ENCODE measurements around the gene C1orf52. TPM values are rescaled to one million over a fixed set of nuclear protein-coding genes. Genes with fewer than 3 reads are reported as not detected.

C1orf52 gene
- polyA plus RNA-seq, 2 of the 4 experiments (the other 2 are of a cell fraction): 12.2 to 22.4 TPM

DNA sequence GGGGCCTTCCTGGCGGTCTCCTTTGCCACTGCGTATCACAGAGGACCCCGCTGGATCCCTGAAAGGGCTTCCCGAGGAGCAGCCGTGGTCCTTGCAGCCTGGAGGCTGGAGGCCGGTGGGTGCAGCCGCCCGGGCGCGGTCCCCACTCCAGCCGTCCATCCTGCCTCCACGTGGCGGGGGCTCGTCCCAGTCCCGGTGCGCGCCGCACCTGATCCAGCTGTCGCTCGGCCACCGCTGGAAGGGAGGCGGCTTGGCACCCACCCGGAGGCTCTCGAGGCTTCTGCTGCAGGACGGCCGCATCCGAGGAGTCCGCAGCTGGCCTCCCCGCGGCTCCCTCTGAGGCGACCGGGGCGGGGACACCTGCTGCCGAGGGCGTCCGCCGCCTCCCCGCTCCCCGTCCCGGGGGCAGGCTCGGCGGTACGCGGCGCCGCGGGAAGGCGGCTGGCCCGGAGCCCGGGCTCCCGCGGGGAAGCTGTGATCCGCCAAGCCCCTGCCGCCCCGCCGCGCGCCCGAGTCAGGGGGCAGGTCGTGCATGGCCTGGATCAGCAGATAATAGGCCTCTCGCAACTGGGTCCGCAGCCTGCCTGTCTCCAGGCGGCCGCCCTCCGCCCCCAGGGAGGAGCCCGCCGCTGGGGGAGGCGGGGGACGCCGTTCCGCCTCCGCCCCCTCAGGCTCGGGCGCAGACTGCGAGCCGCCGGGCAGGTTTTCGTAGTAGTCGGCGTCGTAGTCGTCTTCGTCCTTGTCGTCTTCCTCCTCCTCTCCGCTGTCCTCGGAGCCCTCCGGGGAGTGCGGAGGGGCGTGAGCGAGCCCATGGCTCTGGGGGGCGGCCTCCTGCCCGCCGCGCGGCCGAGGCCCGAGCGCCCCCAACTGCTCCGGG, 58.8 kb downstream of the C1orf52 start, which contains the start of gene SYDE2:
TSS of gene SYDE2 (minus strand) at position 554 of the 877 bp plus-strand sequence. CDS start at position 534, 20 bp downstream.
- Histone ChIP-seq H3K4me2 (peak within 1 kb of the TSS; percentile 92), H3K4me3 (peak within 1 kb of the TSS; percentile 82), H3K9me3 (no peaks in the 10 kb centered on the region), H3K4me1 (peaks cover 17% of the 10 kb centered on the region), H3K27ac (peak within 1 kb of the TSS; percentile 98 to 100)
- CTCF ChIA-PET: interaction anchor here (0.7 to 1.0 kb wide), 3 partner anchors 59 to 260 kb away, joined by 3 to 5 read pairs (median 4); partner anchors contain the start of gene C1orf52
- TF ChIP-seq, protein P1, sequence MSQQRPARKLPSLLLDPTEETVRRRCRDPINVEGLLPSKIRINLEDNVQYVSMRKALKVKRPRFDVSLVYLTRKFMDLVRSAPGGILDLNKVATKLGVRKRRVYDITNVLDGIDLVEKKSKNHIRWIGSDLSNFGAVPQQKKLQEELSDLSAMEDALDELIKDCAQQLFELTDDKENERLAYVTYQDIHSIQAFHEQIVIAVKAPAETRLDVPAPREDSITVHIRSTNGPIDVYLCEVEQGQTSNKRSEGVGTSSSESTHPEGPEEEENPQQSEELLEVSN (IDR thresholded peaks at IDR 0.05; ENCODE audit: borderline replicate concordance, low read depth): peak; percentile 28; the same call in 1 of the 2 replicates
- TF ChIP-seq, protein P2, sequence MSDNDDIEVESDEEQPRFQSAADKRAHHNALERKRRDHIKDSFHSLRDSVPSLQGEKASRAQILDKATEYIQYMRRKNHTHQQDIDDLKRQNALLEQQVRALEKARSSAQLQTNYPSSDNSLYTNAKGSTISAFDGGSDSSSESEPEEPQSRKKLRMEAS (IDR thresholded peaks at IDR 0.05): 0 out of 2 replicates have a peak, but pooled peaks have one; percentile 34
- TF ChIP-seq PHF8 (IDR thresholded peaks at IDR 0.05; ENCODE audit: borderline replicate concordance, low read depth) (peak; percentile 72; the same call in 1 of the 2 replicates), GATA3 (IDR thresholded peaks at IDR 0.05; ENCODE audit: borderline replicate concordance) (0 out of 2 replicates have a peak, but pooled peaks have one; percentile 12), POLR2A (IDR thresholded peaks at IDR 0.05; ENCODE audit: low read length) (no peak; the same call in 1 of the 2 replicates), FOSL2 (IDR thresholded peaks at IDR 0.05) (no peak), FOSL2 (CRISPR knock-in tag; IDR thresholded peaks at IDR 0.05) (no peak), RCOR1 (IDR thresholded peaks at IDR 0.05; ENCODE audit: low read depth, low read length) (no peak), JUN (IDR thresholded peaks at IDR 0.05) (0 out of 5 replicates have a peak, but pooled peaks of 1 of the 2 experiments have one; percentile 3), TP53 (CRISPR knock-in tag; IDR thresholded peaks at IDR 0.05) (no peak)
- TF ChIP-seq, protein P3, sequence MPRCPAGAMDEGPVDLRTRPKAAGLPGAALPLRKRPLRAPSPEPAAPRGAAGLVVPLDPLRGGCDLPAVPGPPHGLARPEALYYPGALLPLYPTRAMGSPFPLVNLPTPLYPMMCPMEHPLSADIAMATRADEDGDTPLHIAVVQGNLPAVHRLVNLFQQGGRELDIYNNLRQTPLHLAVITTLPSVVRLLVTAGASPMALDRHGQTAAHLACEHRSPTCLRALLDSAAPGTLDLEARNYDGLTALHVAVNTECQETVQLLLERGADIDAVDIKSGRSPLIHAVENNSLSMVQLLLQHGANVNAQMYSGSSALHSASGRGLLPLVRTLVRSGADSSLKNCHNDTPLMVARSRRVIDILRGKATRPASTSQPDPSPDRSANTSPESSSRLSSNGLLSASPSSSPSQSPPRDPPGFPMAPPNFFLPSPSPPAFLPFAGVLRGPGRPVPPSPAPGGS (IDR thresholded peaks at IDR 0.05): peak; percentile 29; the same call in 1 of the 3 replicates
- ATAC-seq (peak; percentile 90 to 93), DNase-seq (ENCODE audit: low read depth in 1 of 2, low spot score in 1 of 2) (peak; percentile 44 to 75), FAIRE-seq (no peak)
- POLR2A ChIA-PET: interaction anchor here (1.3 to 1.5 kb wide), 3 partner anchors 9 to 76 kb away, joined by 4 read pairs; partner anchors contain the start of genes BCL10 and C1orf52
- 11% methylated on average over 9 of the region's 99 CpGs for WGBS (ENCODE audit: missing lambda C conversion rate)

Small RNA genes lying within 50 kb of the gene (small RNA-seq; reads per million reads assigned to genes)
- 0 reads per million in 6 experiments for gene RF00019

Other genes with a start within 250 kb of the C1orf52 start
- 5.8 and 6.7 TPM in 2 replicates for gene MCOLN3, start 211.2 kb downstream of the C1orf52 start, polyA plus RNA-seq (2011; rRNA removed)
- 3.0 to 4.2 TPM (median 3.6 TPM) in 3 replicates for gene MCOLN3, start 211.2 kb downstream of the C1orf52 start, polyA plus RNA-seq (2017; fragmentation: RNase III; extraction: RNeasy Plus Mini Kit Qiagen cat#74134 plus additional on column Dnase treatment)
- gene SYDE2, start 58.6 kb downstream of the C1orf52 start, polyA plus RNA-seq (2011; rRNA removed): 2.2 and 2.6 TPM in 2 replicates
- gene SYDE2, start 58.6 kb downstream of the C1orf52 start, polyA plus RNA-seq (2017; fragmentation: RNase III; extraction: RNeasy Plus Mini Kit Qiagen cat#74134 plus additional on column Dnase treatment): 0.83 to 1.2 TPM (median 0.92 TPM) in 3 replicates
- 12.7 and 15.5 TPM in 2 replicates for gene BCL10, start 17.0 kb upstream of the C1orf52 start, polyA plus RNA-seq (2011; rRNA removed)
- gene BCL10, start 17.0 kb upstream of the C1orf52 start, polyA plus RNA-seq (2017; fragmentation: RNase III; extraction: RNeasy Plus Mini Kit Qiagen cat#74134 plus additional on column Dnase treatment): 8.4 to 9.8 TPM (median 8.9 TPM) in 3 replicates
- gene DDAH1, start 205.5 kb upstream of the C1orf52 start, polyA plus RNA-seq (2011; rRNA removed): 12.6 and 12.9 TPM in 2 replicates
- gene DDAH1, start 205.5 kb upstream of the C1orf52 start, polyA plus RNA-seq (2017; fragmentation: RNase III; extraction: RNeasy Plus Mini Kit Qiagen cat#74134 plus additional on column Dnase treatment): 5.7 to 6.6 TPM (median 6.1 TPM) in 3 replicates

Measured in A549 (cell line).